ENCODE data around the gene RNGTT.
"Not testable (repeated sequence)": the region's sequence is repeated elsewhere in the genome, so short reads cannot be mapped to it uniquely, and the experiment has no call there.

The RNGTT gene

DNA sequence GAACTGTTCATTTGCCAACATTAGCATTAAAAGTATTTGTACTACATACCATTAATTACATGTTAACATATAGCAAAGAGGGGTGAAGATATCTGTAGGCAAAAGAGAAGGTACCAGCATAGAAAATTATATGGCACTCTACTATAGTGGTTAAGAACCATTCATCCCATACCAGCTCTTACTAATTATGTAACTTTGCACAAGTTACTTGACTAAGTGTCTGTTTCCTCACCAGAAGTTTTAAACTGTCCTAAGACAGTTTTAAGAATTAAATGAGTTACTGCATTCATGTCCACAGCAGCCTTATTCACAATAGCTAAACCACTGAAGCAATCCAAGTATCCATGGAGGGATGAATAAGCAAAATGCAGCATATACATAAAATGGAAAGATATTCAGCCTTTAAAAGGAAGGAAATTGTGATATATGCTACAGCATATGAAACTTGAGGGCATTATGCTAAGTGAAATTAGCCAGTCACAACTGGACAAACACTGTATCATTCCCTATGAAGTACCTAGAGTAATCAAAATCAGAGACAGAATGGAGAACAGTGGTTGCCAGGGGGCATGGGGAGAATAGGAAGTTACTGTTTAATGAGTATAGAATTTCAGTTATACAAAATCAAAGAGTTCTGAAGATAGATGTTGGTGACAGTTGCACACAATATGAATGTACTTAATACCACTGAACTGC is 98.9 kb downstream of the RNGTT start:
- no peak for DNase-seq

DNA sequence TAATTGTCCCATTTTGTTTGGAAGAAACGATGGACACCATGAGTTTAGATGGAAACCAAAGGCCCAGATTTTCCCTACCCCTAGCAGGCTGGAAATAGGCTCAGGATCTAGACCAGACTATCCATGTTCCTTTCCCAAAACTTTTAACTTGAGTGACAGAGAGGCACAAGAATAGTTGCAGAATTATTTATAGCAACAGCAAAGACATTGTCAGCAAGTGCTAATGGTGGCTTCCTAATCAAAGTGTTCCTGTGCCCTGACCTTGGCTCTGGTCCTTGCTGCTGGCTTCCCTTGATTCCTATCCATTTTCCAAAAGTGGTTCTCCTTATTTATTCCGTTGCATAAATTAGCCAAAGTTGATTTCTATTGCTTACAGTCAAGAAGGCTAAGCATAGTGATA is 103.1 kb downstream of the RNGTT start:
- no peak for DNase-seq

DNA sequence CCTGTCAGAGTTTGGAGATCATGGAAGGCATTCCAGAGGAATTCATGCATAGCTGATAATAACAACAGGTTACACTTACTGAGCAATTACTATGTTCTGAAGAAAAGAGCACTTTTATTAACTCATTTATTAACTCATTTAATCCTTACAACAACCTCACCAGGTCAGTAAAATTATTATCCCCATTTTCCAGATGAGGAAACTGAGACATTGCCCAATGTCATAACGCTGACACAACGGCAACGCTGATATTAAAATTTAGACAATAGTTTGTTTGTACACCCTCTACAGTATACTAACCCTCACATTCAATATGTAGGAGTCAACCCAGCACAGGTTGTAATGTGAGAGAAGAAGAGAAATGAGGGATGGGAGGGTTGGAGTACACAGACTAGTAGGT is 105.0 kb downstream of the RNGTT start:
- no peak for DNase-seq

DNA sequence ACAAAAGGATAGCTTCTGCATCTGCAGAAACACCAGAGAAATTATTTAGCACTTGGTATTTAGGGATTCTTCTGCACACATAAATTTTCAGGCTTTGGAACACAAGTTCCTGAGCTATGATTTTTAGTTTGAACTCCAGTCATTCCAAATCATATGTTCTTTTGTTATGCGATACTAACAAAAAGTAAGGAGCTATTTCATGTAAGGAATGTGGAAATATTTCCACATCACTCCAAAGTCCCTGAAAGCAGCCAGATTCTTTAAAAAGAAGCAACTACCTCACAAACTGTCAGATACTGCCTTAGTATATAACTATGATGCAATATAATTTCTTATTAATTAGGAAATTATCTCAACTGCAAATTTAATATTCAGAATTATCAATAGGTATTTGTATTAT is 106.9 kb downstream of the RNGTT start:
- DNase-seq = no peak

DNA sequence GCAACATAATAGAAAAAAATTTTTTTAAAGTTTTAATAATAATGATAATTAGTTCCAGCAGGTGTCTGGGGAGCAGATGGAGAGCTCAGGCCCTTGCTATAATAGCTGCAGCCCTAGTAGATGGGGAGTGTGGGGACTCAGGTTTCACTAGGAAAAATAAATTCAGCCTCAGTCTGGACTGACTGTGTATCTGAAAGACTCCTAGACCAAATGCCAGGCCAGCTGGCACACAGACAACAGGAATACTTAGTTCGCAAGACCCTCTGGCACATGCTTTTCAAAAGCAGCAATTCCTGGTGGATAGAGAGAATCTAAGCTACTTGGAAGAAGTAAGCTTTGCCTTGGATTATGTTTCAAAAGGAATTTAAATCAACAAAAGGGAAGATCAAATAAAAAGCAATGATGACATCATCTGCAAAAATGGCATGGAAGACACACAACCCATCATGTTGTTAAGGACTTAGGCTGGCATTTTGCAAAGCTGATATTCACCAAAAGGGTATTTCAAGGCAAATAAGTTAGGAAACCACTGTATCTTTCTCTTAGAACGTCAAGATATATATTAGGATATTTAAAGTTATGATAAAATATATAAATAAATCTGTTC is 107.8 kb downstream of the RNGTT start:
- no peak for DNase-seq

DNA sequence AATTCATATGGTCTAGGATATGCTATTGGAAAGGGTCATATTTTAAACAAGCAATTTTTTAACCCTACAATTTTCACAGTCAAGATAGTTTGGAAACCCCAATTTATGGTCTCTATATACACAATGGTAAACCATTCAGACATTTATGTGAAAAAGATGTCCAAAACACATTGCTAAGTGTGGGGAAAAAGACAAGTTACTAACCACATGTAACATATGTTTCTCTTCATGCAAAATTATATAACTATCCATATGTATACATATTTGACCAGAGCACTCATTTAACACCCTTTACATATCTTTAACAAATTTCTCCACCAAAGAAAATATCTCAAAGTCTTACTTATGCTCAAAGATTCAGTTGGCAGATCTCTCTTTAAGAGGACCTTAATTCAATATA is 110.6 kb downstream of the RNGTT start:
- no peak for DNase-seq

DNA sequence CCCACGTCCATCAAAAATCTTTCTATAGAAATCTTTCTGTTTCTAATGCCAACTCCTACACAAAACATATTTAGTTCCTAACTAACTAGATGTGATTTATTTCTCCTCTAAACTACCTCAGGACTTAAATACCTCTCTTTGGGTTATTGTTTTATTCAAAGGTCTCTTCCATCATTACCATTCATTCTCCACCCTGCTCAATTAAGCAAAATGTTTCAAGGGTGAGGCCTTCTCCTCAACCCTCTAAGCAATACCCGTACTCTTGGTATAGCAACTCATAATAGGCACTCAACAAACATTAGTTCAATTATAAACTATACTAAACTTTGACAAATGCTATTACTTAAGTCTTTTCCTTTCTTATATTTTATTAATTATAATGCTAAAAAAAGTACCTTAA is 111.4 kb downstream of the RNGTT start:
- no peak for DNase-seq

DNA sequence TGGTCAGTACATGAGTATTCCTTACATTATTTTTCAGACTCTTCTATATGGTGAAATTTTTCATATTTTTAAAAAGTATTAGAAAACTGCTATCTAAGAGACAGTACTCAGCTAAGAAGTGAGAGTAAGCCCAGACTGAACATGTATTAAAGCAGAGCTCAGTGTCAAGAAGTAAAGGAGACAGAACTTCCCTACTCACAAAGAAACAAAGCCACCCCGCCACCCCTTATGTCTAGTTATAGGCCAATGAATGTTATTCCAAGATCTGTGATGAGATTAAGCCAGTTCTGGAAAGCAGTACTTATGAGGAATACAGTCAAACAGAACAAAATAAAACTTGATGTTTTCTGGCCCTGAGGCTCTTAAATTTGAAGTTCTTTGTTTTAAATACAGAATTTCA is 114.5 kb downstream of the RNGTT start:
- no peak for DNase-seq

DNA sequence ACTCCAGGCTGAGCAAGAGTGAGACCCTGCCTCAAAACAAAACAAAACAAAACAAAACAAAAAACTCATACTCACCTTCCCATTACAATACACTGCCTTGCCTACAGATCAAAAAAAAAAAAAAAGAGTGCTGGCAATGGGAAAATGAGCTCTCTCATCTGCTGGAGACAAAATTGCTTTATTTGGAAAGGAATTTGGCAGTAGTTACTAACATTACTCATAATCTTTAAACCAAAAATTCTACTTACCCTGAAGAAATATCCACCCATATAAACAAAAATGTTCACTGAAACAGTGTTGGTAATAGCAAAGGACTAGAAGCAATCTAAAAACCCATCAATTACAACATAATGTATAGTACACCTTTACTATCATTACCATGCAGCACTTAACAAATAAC is 120.4 kb downstream of the RNGTT start:
- DNase-seq = no peak

DNA sequence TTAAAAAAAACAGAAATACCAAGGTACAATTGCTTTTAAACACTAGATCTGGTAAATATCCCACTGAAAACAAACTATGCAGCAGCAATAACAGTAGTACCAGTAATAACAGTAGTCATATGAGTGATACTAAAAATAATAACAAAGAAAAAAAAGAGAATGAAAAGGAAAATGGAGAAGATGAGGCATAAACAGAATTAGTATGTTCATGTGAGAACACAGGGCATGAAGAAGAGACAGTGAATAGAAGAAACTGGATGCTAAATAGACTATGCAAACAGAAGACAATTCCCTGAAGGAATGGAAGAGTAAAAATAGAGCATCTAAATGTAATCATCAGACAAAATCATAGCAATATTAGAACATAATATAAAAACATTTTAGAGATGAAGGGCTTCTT is 121.1 kb downstream of the RNGTT start:
- DNase-seq = no peak

DNA sequence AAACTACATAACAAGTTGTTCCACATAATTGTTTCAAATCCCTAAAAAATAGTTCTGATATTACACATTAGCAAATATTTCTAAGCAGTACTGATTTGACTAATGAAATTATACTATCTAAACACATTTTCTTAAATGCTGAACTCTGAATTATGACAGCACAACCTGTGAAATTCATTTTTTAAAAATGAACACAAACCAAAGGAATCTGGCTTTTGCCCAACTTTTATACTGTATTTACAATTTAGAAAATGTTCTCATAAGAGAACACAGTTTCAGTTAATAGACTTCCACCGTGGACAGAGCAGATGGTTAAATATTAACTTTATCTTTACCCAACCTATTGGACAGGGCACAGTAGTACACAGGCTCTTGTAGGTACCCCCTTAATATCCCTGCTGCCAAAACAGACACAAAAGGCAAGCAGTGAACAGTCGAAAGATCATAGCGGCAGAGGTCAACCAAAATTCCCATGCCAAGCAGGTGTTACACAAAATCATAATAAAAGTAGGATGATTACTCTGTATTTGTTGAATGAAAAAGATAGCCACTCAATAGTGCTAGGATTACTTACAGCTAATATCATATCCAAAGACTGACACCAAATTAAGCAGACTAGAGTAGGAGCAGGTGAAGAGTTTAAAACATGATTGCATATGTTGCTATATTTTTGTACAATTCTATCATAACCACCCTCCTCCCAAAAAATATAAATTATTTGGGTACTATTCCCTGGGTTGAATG is 122.5 kb downstream of the RNGTT start:
- no peak for DNase-seq

DNA sequence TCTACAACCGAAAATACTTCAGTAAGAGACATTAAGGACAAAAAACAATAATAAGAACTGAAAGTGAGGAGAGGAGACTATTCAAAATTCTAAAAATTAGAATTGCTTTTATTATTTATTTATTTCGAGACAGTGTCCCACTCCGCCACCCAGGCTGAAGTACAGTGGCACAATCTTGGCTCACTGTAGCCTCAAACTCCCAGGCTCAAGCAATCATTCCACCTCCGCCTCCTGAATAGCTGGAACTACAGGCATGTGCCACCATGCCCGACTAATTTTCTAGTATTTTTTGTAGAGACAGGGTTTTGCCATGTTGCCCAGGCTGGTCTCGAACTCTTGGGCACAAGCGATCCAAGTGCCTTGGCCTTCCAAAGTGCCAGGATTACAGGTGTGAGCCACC is 123.1 kb downstream of the RNGTT start:
- DNase-seq = no peak

DNA sequence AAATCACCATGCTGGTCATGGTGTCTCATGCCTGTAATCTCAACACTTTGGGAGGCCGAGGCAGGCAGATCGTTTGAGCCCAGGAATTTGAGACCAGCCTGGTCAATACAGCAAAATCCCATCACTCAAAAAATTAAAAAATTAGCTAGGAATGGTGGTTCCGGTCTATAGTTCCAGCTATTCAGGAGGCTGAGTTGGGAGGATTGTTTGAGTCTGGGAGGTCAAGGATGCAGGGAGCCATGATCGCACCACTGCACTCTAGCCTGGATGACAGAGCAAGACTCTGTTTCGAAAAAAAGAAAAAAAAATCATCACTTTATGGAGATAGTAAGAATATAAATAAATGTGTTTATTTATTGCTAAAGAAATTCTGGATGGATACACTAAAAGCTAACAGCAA is 124.1 kb downstream of the RNGTT start:
- DNase-seq = no peak

DNA sequence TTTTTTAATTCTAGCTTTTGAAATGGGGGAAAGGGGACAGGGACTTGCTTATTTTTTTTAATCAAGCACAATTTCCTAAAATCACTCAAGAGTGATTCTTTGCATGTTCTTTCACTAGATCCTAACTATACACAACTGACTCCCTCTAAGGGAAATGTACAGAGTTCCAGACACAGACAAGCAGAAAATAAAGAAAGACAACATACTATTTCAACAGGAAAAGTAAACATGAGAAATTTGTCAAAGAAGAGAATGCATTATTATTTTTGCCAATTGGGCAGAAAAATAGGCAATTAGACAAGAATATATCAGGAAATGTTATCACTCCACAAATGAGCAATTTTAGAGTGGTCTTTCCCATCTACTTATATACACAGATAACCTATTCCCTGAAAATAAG is 128.2 kb downstream of the RNGTT start:
- no peak for DNase-seq

DNA sequence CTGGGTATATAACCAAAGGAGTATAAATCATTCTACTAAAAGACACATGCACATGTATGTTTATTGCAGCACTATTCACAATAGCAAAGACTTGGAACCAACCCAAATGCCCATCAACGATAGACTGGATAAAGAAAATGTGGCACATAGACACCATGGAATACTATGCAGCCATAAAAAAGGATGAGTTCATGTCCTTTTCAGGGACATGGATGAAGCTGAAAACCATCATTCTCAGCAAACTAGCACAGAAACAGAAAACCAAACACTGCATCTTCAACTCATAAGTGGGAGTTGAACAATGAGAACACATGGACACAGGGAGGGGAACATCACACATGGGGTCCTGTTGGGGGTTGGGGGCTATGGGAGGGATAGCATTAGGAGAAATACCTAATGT is 130.3 kb downstream of the RNGTT start:
- DNase-seq = not testable (repeated sequence)

DNA sequence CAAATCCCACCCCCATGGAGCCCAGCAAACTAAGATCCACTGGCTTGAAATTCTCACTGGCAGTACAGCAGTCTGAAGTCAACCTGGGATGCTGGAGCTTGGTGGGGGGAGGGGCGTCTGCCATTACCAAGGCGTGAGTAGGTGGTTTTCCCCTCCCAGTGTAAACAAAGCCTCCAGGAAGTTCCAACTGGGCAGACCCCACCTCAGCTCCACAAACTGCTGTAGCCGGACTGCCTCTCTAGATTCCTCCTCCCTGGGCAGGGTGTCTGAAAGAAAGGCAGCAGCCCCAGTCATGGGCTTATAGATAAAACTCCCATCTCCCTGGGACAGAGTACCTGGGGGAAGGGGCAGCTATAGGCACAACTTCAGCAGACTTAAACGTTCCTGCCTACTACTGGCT is 135.8 kb downstream of the RNGTT start:
- not testable (repeated sequence) for DNase-seq

DNA sequence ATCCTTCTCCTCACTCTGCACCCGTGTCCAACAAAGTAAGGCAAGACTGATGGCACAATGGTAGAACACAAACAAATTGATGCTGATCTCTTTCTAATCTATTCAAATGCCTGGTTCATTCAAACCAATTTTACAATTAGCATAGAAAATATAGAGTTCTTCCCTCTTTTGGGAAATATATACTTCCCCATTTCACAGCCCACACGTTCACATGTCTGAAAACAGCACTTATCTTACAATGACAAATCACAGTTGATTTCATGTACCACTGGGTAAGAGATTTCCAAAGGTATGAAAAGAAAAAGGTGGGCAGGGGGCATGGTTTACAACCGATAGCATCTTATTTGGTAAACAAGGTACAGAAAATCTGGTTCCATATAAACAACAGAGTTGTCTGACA is 137.6 kb downstream of the RNGTT start:
- no peak for DNase-seq

DNA sequence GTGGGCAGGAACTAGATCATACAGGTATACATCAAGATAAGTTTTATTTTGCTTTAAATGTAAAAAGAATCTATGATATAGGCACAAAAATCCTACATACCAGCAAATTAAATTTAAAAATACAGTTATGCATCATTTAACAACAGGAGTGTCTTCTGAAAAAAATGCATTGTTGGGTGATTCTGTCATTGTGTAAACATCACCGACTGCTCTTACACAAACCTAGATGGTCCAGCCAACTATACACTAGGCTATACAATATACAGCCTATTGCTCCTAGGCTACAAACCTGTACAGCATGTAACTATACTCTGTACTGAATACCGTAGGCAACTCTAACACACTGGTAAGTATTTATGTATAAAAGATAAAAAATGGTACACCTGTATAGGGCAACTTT is 139.4 kb downstream of the RNGTT start:
- DNase-seq = no peak

DNA sequence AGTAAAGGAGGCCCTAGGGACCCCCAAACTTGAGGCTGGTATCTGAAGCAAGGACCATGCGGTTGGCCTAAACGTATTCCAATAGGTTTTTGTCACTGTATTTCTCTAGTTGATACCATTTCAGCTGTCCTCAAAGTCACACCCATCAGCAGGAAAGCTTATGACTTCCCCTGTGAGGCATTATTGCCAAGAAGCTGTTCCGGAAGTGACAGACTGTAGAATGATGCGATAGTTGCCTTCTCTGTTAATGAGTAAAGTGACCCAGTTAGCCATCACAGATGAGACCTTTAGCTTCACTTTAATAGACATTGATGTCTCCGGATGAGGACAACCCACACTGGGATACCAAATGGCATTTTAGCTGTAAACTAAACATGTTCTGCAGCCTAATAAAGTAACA is 147.9 kb downstream of the RNGTT start:
- DNase-seq = no peak

DNA sequence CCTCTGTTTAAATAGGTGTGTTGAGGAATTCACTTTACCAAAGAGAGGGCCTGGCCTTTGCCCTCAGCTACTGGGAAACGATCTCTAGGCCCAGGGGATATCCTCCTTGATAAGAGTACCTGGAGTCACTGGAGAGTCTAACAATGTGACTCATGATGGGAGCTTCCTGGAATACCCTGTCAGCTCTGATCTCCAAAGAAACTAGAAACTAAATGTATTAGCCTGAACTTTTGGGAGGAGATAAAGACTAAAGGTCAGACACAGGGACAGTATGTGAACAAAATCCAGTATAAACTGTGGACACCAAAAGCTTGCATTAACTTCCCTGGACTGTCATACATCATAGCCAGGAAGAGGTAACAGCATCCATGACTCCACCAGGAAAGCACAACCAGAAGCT is 148.5 kb downstream of the RNGTT start:
- DNase-seq = no peak

DNA sequence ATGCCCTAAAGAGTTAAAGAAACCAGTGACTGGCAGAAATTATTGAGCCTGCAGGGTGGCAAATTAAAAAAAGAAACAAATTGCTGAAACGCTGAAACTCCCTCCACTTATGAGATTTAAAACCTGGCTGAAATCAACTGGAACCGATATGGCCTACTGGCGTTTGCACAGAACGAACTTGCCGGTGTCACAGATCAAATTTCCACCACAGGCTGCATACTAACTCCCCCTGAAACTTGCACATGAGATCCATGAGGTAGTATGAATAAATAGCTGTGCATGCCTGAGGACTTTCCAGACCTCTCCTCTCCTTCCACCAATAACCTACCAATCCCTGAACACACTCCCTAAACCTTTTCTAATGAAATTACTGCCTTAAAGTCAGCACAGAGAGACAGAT is 150.4 kb downstream of the RNGTT start:
- no peak for DNase-seq

DNA sequence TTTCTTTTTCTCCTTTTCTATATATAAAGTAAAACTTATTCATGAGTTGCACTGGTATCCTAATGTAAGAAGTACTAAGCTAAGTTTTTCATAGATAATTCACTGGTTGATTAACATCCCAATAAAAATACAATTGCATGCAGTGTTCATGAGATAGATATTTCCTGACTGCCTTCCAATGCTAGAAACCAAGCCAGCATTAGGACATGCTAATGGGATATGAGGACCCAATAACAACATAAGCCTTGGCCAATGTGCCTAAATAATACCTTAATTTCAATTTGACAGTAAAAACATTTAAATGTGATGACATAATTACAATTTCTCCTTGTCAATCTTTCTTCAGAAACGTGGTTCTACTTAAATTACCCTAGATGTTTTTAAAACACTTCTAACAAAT is 152.7 kb downstream of the RNGTT start:
- DNase-seq = no peak

DNA sequence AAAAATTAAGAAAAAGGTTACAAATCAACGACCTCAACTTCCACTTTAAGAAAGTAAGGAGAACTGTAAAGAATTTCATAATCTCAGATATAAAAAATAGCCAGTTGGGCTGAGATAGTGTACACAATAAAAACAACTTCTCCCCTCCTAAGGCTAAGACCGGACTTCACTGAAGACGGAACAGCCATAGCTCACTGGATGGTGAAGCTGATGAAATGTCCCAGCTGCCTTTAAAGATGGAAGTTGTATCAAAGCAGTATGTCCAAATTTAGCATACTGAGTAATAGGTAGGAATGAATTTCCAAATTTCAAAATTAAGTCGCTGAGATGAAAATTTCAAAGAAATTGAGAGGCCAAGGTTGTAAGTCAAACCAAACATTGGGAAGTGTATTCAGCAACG is 153.3 kb downstream of the RNGTT start:
- no peak for DNase-seq

DNA sequence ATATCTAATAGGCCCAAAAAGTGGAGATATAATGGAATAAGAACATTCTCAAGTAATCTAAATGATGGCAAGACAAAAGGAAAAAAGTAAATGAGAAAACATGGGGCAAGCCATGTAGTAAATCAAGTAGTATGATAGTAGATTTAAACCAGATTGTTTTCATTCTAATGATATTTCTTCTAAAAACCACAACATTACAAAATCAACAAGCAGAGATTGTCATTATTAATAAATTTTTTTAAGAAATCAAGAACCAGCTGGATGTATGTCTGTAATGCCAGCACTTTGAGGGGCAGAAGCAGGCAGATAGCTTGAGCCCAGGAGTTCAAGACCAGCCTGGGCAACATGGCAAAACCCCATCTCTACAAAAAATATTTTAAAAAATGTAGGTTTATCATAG is 155.0 kb downstream of the RNGTT start:
- no peak for DNase-seq

DNA sequence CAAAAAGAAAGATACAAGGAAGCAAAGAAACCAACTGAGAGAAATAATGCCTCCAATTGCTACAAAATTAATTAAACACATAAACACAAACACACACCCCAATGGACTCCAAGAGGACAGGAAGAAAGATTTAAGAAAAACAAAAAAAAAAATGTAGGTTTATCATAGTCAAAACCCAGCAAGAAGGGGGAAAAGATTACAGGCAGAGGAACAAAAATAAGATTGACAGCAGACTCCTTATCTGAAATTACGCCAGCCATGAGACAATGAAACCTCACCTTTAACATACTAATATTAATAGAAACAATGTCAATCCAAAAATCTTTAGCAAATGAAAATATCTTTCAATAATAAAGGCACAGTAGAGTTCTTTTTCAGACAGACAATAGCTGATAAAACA is 155.8 kb downstream of the RNGTT start:
- DNase-seq = no peak
